ENCODE results near the gene MARVELD2.
"Not testable (repeated sequence)": the region's sequence is repeated elsewhere in the genome, so short reads cannot be mapped to it uniquely, and the experiment has no call there.

Gene MARVELD2

GRCh38 chr5:69454460-69455249 is 39.7 kb downstream of the MARVELD2 start:
- H3K27ac ChIP-seq, result no peak overlapping the region
- TF ChIP-seq ZFX (IDR thresholded peaks at IDR 0.05; ENCODE audit: borderline replicate concordance), result no peak
- no peak for TF ChIP-seq CTCF (IDR thresholded peaks at IDR 0.05)

GRCh38 chr5:69455428-69455988 is 40.6 kb downstream of the MARVELD2 start:
- H3K27ac ChIP-seq, result not testable (repeated sequence)

DNA sequence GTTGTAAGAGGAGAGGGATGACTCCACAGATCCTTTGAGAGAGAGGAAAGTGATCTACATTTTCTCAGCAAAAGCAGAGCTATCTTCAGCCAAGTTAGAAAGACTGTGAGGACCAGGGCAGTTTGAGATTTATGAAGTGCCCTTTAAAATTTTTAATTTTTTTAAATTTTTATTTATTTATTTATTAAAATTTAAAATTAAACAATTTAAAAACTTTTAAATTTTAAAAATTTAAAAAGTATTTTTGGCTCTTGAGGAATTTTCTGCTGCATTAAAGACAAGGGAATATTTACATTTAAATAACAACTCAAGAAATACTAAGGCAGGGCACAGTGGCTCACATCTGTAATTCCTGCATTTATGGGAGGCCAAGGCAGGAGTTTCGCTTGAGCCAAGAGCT is 47.3 kb downstream of the MARVELD2 start:
- no peak overlapping the region for H3K27ac ChIP-seq
- no peak for TF ChIP-seq ZFX (IDR thresholded peaks at IDR 0.05; ENCODE audit: borderline replicate concordance)
- no peak for TF ChIP-seq CTCF (IDR thresholded peaks at IDR 0.05)

- not testable (repeated sequence) for H3K27ac ChIP-seq
Measured at GRCh38 chr5:69466375-69466774, 51.5 kb downstream of the MARVELD2 start.

DNA sequence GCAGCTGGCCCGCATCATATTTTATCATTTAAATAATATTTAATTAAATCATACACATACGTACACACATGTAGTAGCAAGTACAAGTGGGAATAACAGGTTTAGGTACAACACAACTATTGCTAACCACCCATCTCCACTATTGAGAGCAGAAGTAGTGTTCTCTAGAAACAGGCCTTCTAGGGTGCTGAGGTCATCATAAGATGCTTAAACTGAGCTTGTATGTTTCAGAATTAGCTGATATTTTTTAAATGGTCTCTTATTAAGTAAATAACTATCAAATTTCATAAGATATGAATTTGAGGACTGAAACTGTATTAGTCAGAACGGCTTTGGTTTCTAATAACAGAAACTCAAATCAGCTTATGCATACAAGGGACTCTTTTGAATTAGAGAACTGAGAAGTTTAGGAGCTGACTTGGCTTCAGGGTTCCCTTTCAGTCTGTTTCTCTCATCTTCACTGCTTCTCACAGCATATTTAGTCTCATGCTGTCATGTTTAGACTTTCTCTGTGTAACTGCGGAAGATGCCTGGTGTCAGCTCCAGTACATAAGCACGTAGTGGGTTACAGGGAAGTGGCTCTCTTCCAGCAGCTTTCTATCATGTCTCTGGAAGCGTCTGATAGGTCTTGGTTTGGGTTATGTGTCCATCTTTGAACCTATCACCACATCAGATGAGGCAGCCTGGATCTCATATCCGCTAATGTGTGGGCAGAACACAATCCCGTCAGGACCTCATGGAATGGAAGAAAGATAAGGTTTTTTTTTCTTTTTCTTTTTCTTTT is 52.7 kb downstream of the MARVELD2 start:
- no peak overlapping the region for H3K27ac ChIP-seq
- TF ChIP-seq CTCF (IDR thresholded peaks at IDR 0.05) (no peak), ZFX (IDR thresholded peaks at IDR 0.05; ENCODE audit: borderline replicate concordance) (no peak)

DNA sequence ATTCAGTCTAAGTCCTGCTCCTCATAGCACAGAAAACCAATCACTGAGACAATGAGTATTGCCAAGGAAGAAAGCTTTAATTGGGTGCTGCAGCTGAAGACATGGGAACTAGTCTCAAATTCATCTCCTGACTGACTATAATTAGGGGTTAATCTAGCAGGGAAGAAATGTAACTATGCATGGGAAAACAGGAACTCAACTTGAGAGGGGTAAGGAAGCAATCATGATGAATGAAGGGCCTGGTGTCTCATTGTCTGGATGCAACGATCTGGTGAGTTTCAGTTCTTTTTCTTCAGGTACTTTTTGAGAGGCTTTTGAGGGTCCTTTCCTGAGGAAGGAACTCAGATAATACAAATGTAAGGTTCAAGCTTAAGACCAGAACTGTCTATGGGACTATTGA is 53.7 kb downstream of the MARVELD2 start:
- no peak overlapping the region for H3K27ac ChIP-seq
- no peak for TF ChIP-seq ZFX (IDR thresholded peaks at IDR 0.05; ENCODE audit: borderline replicate concordance)
- TF ChIP-seq CTCF (IDR thresholded peaks at IDR 0.05), result no peak

DNA sequence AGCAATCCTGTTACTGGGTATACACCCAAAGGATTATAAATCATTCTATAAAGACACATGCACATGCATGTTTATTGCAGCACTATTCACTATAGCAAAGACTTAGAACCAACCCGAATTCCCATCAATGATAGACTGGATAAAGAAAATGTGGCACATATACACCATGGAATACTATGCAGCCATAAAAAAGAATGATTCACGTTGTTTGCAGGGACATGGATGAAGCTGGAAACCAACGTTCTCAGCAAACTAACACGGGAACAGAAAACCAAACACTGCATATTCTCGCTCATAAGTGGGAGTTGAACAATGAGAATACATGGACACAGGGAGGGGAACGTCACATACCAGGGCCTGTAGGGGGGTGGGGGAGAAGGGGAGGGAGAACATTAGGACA is 56.6 kb downstream of the MARVELD2 start:
- not testable (repeated sequence) for H3K27ac ChIP-seq

- not testable (repeated sequence) for H3K27ac ChIP-seq
Measured at GRCh38 chr5:69472535-69473143, 57.7 kb downstream of the MARVELD2 start.

GRCh38 chr5:69477170-69477569 is 62.3 kb downstream of the MARVELD2 start:
- H3K27ac ChIP-seq, result no peak overlapping the region
- TF ChIP-seq CTCF (IDR thresholded peaks at IDR 0.05) (no peak), ZFX (IDR thresholded peaks at IDR 0.05; ENCODE audit: borderline replicate concordance) (no peak)

DNA sequence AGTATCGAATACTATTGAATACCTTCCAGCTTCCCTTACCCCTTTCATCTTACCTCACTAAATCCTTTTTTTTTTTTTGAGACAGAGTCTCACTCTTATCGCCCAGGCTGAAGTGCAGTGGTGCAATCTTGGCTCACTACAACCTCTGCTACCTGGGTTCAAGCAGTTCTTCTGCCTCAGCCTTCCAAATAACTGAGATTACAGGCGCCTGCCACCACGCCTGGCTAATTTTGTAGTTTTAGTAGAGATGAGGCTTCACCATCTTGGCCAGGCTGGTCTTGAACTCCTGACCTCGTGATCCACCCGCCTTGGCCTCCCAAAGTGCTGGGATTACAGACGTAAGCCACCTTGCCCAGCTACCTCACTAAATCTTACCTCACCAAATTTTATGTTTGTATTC is 63.4 kb downstream of the MARVELD2 start:
- not testable (repeated sequence) for H3K27ac ChIP-seq

Measured in 22Rv1 (cell line).